H1 (cell line): ENCODE measurements around the gene TAF3. TPM values are rescaled to one million over a fixed set of nuclear protein-coding genes. Genes with fewer than 3 reads are reported as not detected.

Source experiments
- CTCF ChIA-PET: fragments of 300-600 bp; sonication (Branson Sonifier 250); formaldehyde crosslinking; loops from one replicate; lab custom pipeline; 2021; ENCODE audit not compliant: partially characterized antibody; lab: Charles Lee
- POLR2A ChIA-PET: fragments of 300-600 bp; sonication (Branson Sonifier 250); formaldehyde crosslinking; loops from one replicate; lab custom pipeline; 2021; ENCODE audit warnings: inconsistent platforms; ENCODE audit not compliant: partially characterized antibody; lab: Charles Lee
- DNase-seq, 2 experiments: peaks; one replicate each; pipeline versions ENCODE4 v3.0.0 to v3.0.0-alpha.2; 2010 to 2022; ENCODE audit warnings: low spot score in 2 of 2, low read depth in 1 of 2, mixed read lengths in 1 of 2
- FAIRE-seq: peaks from 2 replicates; lab custom pipeline; 2011; peaks lifted over from hg19 to GRCh38; lab: Jason Lieb, UNC
- H2AFZ ChIP-seq: 2 replicates; pipeline ENCODE4 v1.8.1; 2012; ENCODE audit warnings: low read length, inconsistent platforms
- H2AK5ac ChIP-seq: 2 replicates; pipeline ENCODE4 v1.6.1; 2013; ENCODE audit warnings: low read depth, low read length
- H2BK120ac ChIP-seq: replicated peaks from 2 replicates; pipeline ENCODE3; 2013; ENCODE audit warnings: low read depth, low read length, inconsistent platforms
- H2BK12ac ChIP-seq: 2 replicates; pipeline ENCODE4 v1.6.1; 2013; ENCODE audit warnings: low read depth, low read length
- H2BK15ac ChIP-seq: 2 replicates; pipeline ENCODE4 v1.6.1; 2013; ENCODE audit warnings: low read length
- H2BK20ac ChIP-seq: 2 replicates; pipeline ENCODE4 v1.6.1; 2013; ENCODE audit warnings: low read length
- H2BK5ac ChIP-seq: 2 replicates; pipeline ENCODE4 v1.6.1; 2013; ENCODE audit warnings: low read depth, low read length
- H3K14ac ChIP-seq: 2 replicates; pipeline ENCODE4 v1.6.1; 2013; ENCODE audit warnings: inconsistent platforms; ENCODE audit not compliant: insufficient read length
- H3K18ac ChIP-seq: 2 replicates; pipeline ENCODE4 v1.6.1; 2013; ENCODE audit warnings: low read length; ENCODE audit errors: extremely low read depth
- H3K23ac ChIP-seq: 2 replicates; pipeline ENCODE4 v1.6.1; 2013; ENCODE audit warnings: inconsistent platforms; ENCODE audit not compliant: insufficient read length
- H3K23me2 ChIP-seq: 2 replicates; pipeline ENCODE4 v1.6.1; 2013; ENCODE audit warnings: low read depth, low read length
- H3K27ac ChIP-seq: 2 replicates; pipeline ENCODE4 v1.6.1; 2011; ENCODE audit warnings: low read depth, low read length, inconsistent platforms
- H3K27me3 ChIP-seq, 4 experiments: replicated peaks in 1 of 4; 1 replicate in 1 of 4; 2 replicates in 3 of 4; pipeline versions ENCODE4 v1.6.1 to v1.8.1; 2011 to 2013; ENCODE audit warnings: low read length in 3 of 4, mild to moderate bottlenecking in 3 of 4, inconsistent platforms in 2 of 4, mixed read lengths in 2 of 4, moderate library complexity in 1 of 4; ENCODE audit not compliant: control insufficient read depth in 3 of 4, insufficient read depth in 3 of 4; ENCODE audit errors: extremely low read depth in 1 of 4
- H3K36me3 ChIP-seq, 4 experiments: 2 replicates each; pipeline versions ENCODE4 v1.6.1 to v1.8.1; 2011 to 2013; ENCODE audit warnings: mild to moderate bottlenecking in 4 of 4, low read length in 3 of 4, moderate library complexity in 2 of 4, control low read depth in 1 of 4, inconsistent platforms in 1 of 4; ENCODE audit not compliant: insufficient read depth in 4 of 4, control insufficient read depth in 2 of 4
- H3K4ac ChIP-seq: replicated peaks from 2 replicates; pipeline ENCODE3; 2013; ENCODE audit warnings: low read length, low read depth, mixed read lengths, inconsistent platforms; ENCODE audit not compliant: insufficient read length
- H3K4me1 ChIP-seq, 4 experiments: replicated peaks in 1 of 4; 1 replicate in 1 of 4; 2 replicates in 3 of 4; pipeline versions ENCODE4 v1.6.1 to v1.8.1; 2011 to 2013; ENCODE audit warnings: low read length in 3 of 4, inconsistent platforms in 2 of 4, mixed read lengths in 1 of 4; ENCODE audit not compliant: insufficient read depth in 4 of 4, control insufficient read depth in 3 of 4
- H3K4me2 ChIP-seq, 2 experiments: 2 replicates each; pipeline versions ENCODE4 v1.6.1 to v1.8.1; 2011 to 2013; ENCODE audit warnings: low read depth in 2 of 2, low read length in 2 of 2, control low read depth in 1 of 2, inconsistent platforms in 1 of 2, mild to moderate bottlenecking in 1 of 2; ENCODE audit not compliant: insufficient read depth in 1 of 2
- H3K4me3 ChIP-seq, 4 experiments: fragments of 200-600, 300-600 bp in 1 of 4; sonication (generic), shearing (Covaris generic), sonication (Bioruptor Twin) in 1 of 4; 2 replicates each; pipeline versions ENCODE4 v1.5.1 to v1.8.1; 2011 to 2016; ENCODE audit warnings: low read length in 4 of 4, low read depth in 3 of 4, control low read depth in 2 of 4, inconsistent platforms in 2 of 4, mild to moderate bottlenecking in 2 of 4, mixed read lengths in 1 of 4, moderate library complexity in 1 of 4; ENCODE audit not compliant: insufficient read depth in 2 of 4; ENCODE audit errors: extremely low read depth in 1 of 4
- H3K56ac ChIP-seq: replicated peaks from 2 replicates; pipeline ENCODE3; 2013; ENCODE audit warnings: low read depth, mild to moderate bottlenecking, mixed read lengths, low read length, inconsistent platforms; ENCODE audit not compliant: insufficient read length
- H3K79me1 ChIP-seq: 2 replicates; pipeline ENCODE4 v1.6.1; 2013; ENCODE audit warnings: low read depth, low read length, control low read depth
- H3K79me2 ChIP-seq, 2 experiments: 2 replicates each; pipeline versions ENCODE4 v1.6.1 to v1.8.1; 2012 to 2013; ENCODE audit warnings: low read length in 2 of 2, mild to moderate bottlenecking in 2 of 2, inconsistent platforms in 1 of 2; ENCODE audit not compliant: insufficient read depth in 2 of 2, control insufficient read depth in 1 of 2
- H3K9ac ChIP-seq, 4 experiments: replicated peaks in 1 of 4; 1 replicate in 1 of 4; 2 replicates in 3 of 4; pipeline versions ENCODE4 v1.6.1 to v1.8.1; 2011 to 2013; ENCODE audit warnings: low read depth in 3 of 4, low read length in 3 of 4, control low read depth in 2 of 4, mild to moderate bottlenecking in 2 of 4, moderate library complexity in 2 of 4, inconsistent platforms in 1 of 4; ENCODE audit errors: extremely low read depth in 1 of 4
- H3K9me3 ChIP-seq, 2 experiments: 2 replicates each; pipeline versions ENCODE4 v1.6.1 to v1.8.1; 2012 to 2013; ENCODE audit warnings: mild to moderate bottlenecking in 2 of 2, moderate library complexity in 2 of 2, control low read depth in 1 of 2, inconsistent platforms in 1 of 2, low read depth in 1 of 2, low read length in 1 of 2, mixed read lengths in 1 of 2; ENCODE audit not compliant: insufficient read depth in 2 of 2
- H4K20me1 ChIP-seq, 2 experiments: replicated peaks in 1 of 2; 2 replicates each; pipeline versions ENCODE3 to v1.8.1; 2011 to 2013; ENCODE audit warnings: inconsistent platforms in 2 of 2, low read length in 2 of 2, mild to moderate bottlenecking in 1 of 2; ENCODE audit not compliant: insufficient read depth in 2 of 2, control insufficient read depth in 1 of 2
- H4K5ac ChIP-seq: 2 replicates; pipeline ENCODE4 v1.6.1; 2013; ENCODE audit warnings: low read length, low read depth, mixed read lengths, inconsistent platforms; ENCODE audit not compliant: insufficient read length
- H4K8ac ChIP-seq: 2 replicates; pipeline ENCODE4 v1.8.0; 2013; ENCODE audit warnings: mild to moderate bottlenecking, moderate library complexity, low read length, inconsistent platforms; ENCODE audit not compliant: insufficient read depth; ENCODE audit errors: extremely low read depth
- H4K91ac ChIP-seq: replicated peaks from 2 replicates; pipeline ENCODE3; 2013; ENCODE audit warnings: low read length, mixed read lengths, inconsistent platforms; ENCODE audit not compliant: insufficient read length
- EZH2 ChIP-seq: fragments of 200-600 bp; sonication (generic); IDR thresholded peaks from 2 replicates; pipeline ENCODE4 v1.7.1; 2012; ENCODE audit warnings: low read depth, mild to moderate bottlenecking, moderate library complexity, low read length, inconsistent platforms; ENCODE audit not compliant: severe bottlenecking
- RXRA ChIP-seq: IDR thresholded peaks from 2 replicates; pipeline ENCODE4 v1.6.1; 2011; ENCODE audit warnings: low read depth, mild to moderate bottlenecking, low read length, moderate library complexity; ENCODE audit not compliant: insufficient read depth
- SIRT6 ChIP-seq: IDR thresholded peaks from one replicate; pipeline ENCODE4 v1.7.1; 2012; ENCODE audit warnings: low read length, inconsistent platforms
- SIX5 ChIP-seq: IDR thresholded peaks from 2 replicates; pipeline ENCODE4 v1.6.1; 2011; ENCODE audit warnings: mild to moderate bottlenecking, low read depth, low read length
- SP4 ChIP-seq: IDR thresholded peaks from 2 replicates; pipeline ENCODE4 v1.6.1; 2012; ENCODE audit warnings: low read length, inconsistent platforms
- WGBS, 2 experiments: shearing (Covaris generic) in 1 of 2; methylation state at CpG; one replicate each; pipeline versions ENCODE4 v1.1.6 to v1.1.7; 2013 to 2015; ENCODE audit warnings: low lambda C conversion rate in 2 of 2, mixed read lengths in 2 of 2, inconsistent platforms in 1 of 2, low coverage in 1 of 2, missing lambda C conversion rate in 1 of 2; ENCODE audit not compliant: insufficient replicate concordance in 2 of 2, insufficient coverage in 1 of 2, insufficient read length in 1 of 2; ENCODE audit errors: extremely low coverage in 1 of 2, missing lambda C conversion rate in 1 of 2; 5-methylcytosine and 5-hydroxymethylcytosine counted together
- polyA plus RNA-seq, 7 experiments: library from polyadenylated mRNA; depleted of rRNA in 3 of 7; stranded (reverse) in 5 of 7; unstranded in 2 of 7; fragments of >200 nt in 5 of 7; fragments of 200-250 nt in 2 of 7; gene quantifications; 1 replicate in 5 of 7; 2 replicates in 1 of 7; 4 replicates in 1 of 7; pipeline versions ENCODE4 v1.2.1 to v1.2.3, GENCODE V29; 2011 to 2013; ENCODE audit warnings: missing spikeins in 2 of 7, mixed read lengths in 2 of 7
- total RNA-seq: library from RNA; stranded (reverse); fragmentation: NEBNext Ultra II Directional; extraction: Animal tissue kit (Norgen Biotek cat#: 25700); gene quantifications from 2 replicates; pipeline ENCODE4 v1.2.1, GENCODE V29; 2021
- TF ChIP-seq, protein P1 (sequence below): IDR thresholded peaks from 2 replicates; pipeline ENCODE4 v1.6.1; 2011; ENCODE audit warnings: low read length, improper control_type of control experiment

TAF3 gene
- total and polyA plus RNA-seq, 2 of the 8 experiments (the other 6 are each of a cell fraction or from before 2014, with no cell fraction given), result 1.5 to 11.2 TPM

DNA sequence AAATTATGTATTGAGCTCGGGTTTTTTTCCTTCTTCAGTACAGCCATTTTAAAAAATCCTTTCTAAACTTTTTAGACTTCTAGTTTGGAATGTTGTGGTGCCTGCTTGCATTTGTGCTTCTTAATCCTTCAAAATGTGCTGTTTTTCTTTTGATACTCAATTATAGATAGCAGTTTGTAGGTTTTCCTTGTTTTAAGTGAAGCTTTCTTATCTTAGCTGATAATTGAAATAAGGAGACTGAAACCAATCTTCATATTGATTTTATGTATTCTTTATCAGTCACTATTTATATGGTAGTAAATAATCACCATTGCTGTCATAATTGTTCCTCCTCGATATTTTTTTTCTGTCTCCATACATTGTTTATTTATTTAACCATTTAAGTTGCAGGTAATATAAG is 56.6 kb downstream of the TAF3 start:
- Histone ChIP-seq H3K23me2 (no peaks in the 10 kb centered on the region), H2AFZ (no peak overlapping the region), H3K27ac (no peak overlapping the region)
- TF ChIP-seq SIX5, result no peak
- TF ChIP-seq, protein P1, sequence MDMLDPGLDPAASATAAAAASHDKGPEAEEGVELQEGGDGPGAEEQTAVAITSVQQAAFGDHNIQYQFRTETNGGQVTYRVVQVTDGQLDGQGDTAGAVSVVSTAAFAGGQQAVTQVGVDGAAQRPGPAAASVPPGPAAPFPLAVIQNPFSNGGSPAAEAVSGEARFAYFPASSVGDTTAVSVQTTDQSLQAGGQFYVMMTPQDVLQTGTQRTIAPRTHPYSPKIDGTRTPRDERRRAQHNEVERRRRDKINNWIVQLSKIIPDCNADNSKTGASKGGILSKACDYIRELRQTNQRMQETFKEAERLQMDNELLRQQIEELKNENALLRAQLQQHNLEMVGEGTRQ, result no peak
- no peak for TF ChIP-seq EZH2
- TF ChIP-seq SIRT6, result no peak
- no peak for TF ChIP-seq SP4
- no peak for TF ChIP-seq RXRA
- TF ChIP-seq, all 59 proteins: peak for 0
- H3K14ac ChIP-seq, result no peak overlapping the region
- peaks cover 0 to 1% of the 10 kb centered on the region in 2 experiments for H4K20me1 ChIP-seq
- no peak overlapping the region for H2BK120ac ChIP-seq
- H3K27me3 ChIP-seq, result no peaks in the 10 kb centered on the region
- no peak overlapping the region for H3K18ac ChIP-seq
- 91% methylated on average over 2 of the region's 2 CpGs; no CpG with 5 or more reads in 1 of the 2 experiments for WGBS, 2 experiments
- H3K79me2 ChIP-seq, result no peaks in the 10 kb centered on the region
- H3K4ac ChIP-seq, result no peak overlapping the region
- H3K56ac ChIP-seq, result no peak overlapping the region
- no peaks in the 10 kb centered on the region for H3K4me1 ChIP-seq
- no peak overlapping the region for H3K4me2 ChIP-seq
- no peaks in the 10 kb centered on the region for H3K9me3 ChIP-seq
- no peak overlapping the region for H2BK20ac ChIP-seq
- H3K23ac ChIP-seq, result no peak overlapping the region
- no peak overlapping the region for H3K9ac ChIP-seq
- no peak overlapping the region for H2AK5ac ChIP-seq
- no peaks in the 10 kb centered on the region for H3K36me3 ChIP-seq
- DNase-seq, result no peak
- H4K5ac ChIP-seq, result no peak overlapping the region
- ChIA-PET POLR2A (no interaction called here), CTCF (interaction anchor here (0.6 to 1.4 kb wide), 3 partner anchors 68 to 1428 kb away, joined by 3 to 4 read pairs (median 3); no protein-coding TSS in a partner anchor)
- no peak overlapping the region for H4K8ac ChIP-seq
- H4K91ac ChIP-seq, result no peak overlapping the region
- no peak overlapping the region for H2BK15ac ChIP-seq
- H2BK12ac ChIP-seq, result no peak overlapping the region
- no peak for FAIRE-seq
- H3K79me1 ChIP-seq, result no peaks in the 10 kb centered on the region
- no peak overlapping the region for H2BK5ac ChIP-seq
- H3K4me3 ChIP-seq, result no peak overlapping the region
